ENCODE results near the gene CDK8.

DNA sequence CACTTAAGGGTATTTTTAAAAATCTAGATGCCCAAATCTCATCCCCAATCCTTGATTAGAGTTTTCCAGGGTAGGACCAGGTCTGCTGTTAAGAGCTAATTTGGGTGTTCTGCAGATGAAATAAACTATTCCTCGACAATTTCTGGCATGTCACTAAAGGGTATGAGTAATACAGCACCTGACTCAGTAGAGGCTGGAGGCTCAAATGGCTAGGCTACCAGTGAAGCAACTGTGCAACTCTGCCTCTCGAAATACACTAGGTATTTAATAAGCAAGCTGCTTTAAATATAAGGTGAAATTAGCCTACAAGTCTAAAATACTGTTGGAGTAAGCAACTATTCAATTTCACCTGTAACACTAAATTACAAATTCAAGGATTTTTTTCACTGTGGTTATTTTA, 33.4 kb upstream of the CDK8 start:
- TF ChIP-seq, protein P1, sequence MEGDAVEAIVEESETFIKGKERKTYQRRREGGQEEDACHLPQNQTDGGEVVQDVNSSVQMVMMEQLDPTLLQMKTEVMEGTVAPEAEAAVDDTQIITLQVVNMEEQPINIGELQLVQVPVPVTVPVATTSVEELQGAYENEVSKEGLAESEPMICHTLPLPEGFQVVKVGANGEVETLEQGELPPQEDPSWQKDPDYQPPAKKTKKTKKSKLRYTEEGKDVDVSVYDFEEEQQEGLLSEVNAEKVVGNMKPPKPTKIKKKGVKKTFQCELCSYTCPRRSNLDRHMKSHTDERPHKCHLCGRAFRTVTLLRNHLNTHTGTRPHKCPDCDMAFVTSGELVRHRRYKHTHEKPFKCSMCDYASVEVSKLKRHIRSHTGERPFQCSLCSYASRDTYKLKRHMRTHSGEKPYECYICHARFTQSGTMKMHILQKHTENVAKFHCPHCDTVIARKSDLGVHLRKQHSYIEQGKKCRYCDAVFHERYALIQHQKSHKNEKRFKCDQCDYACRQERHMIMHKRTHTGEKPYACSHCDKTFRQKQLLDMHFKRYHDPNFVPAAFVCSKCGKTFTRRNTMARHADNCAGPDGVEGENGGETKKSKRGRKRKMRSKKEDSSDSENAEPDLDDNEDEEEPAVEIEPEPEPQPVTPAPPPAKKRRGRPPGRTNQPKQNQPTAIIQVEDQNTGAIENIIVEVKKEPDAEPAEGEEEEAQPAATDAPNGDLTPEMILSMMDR (IDR thresholded peaks at IDR 0.05; ENCODE audit: low read depth, low read length): no peak
- TF ChIP-seq EZH2phosphoT487 (IDR thresholded peaks at IDR 0.05; ENCODE audit: low read depth): no peak
